ENCODE data around the gene SCRG1. TPM values are rescaled to one million over a fixed set of nuclear protein-coding genes. Genes with fewer than 3 reads are reported as not detected.

The SCRG1 gene
- polyA plus RNA-seq, 3 donors from 2014 or later = 0.04 TPM; not detected in 2

- Mint-ChIP-seq H3K4me1 (no peaks in the 10 kb centered on the region), H3K36me3 (no peaks in the 10 kb centered on the region), H3K4me3 (no peak overlapping the region), H3K27ac (no peak overlapping the region), H3K9me3 (no peaks in the 10 kb centered on the region), H3K27me3 (ENCODE audit: low read depth in 3 of 3) (peaks cover 0 to 2% (median 0%) of the 10 kb centered on the region in 3 donors)
- no peak for DNase-seq
Measured at GRCh38 chr4:173420324-173420752, 21.4 kb upstream of the SCRG1 start.

GRCh38 chr4:173418639-173419038 lies 19.7 kb upstream of the SCRG1 start:
- Mint-ChIP-seq H3K27me3 (ENCODE audit: low read depth in 3 of 3) (peaks cover 0 to 2% (median 0%) of the 10 kb centered on the region in 3 donors), H3K27ac (no peak overlapping the region), H3K36me3 (no peaks in the 10 kb centered on the region), H3K4me3 (no peak overlapping the region), H3K4me1 (no peaks in the 10 kb centered on the region), H3K9me3 (no peaks in the 10 kb centered on the region)
- no peak for DNase-seq

DNA sequence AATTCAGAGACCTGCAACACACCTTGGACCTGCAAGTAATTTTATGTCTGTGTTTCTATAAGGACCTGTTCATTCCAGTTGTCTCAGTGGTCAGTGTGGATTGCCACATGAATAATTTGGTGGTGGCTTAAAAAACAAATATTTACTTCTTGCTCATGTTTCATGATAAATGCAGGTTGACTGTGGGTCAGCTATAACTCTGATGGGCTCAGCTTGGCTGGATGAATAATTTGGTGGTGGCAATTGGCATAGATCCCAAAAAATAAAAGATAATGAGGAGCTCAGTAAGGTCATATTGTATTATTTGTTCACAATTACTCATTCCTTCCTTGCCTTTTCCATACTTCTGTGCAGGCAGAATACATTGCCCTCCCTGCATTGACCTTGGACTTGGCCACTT lies 18.9 kb upstream of the SCRG1 start:
- peaks cover 0 to 2% (median 0%) of the 10 kb centered on the region in 3 donors for H3K27me3 Mint-ChIP-seq (ENCODE audit: low read depth in 3 of 3)
- DNase-seq = no peak

GRCh38 chr4:173415885-173416653 lies 17.2 kb upstream of the SCRG1 start:
- Mint-ChIP-seq H3K27me3 (ENCODE audit: low read depth in 3 of 3) (peaks cover 0 to 4% (median 0%) of the 10 kb centered on the region in 3 donors), H3K9me3 (no peaks in the 10 kb centered on the region), H3K4me1 (no peaks in the 10 kb centered on the region), H3K36me3 (no peaks in the 10 kb centered on the region), H3K27ac (no peak overlapping the region), H3K4me3 (no peak overlapping the region)
- DNase-seq = no peak

More for the DNA sequence above, 18.9 kb upstream of the SCRG1 start:
- no peak overlapping the region for H3K27ac Mint-ChIP-seq
- H3K4me3 Mint-ChIP-seq = no peak overlapping the region
- H3K36me3 Mint-ChIP-seq = no peaks in the 10 kb centered on the region
- H3K9me3 Mint-ChIP-seq = no peaks in the 10 kb centered on the region
- no peaks in the 10 kb centered on the region for H3K4me1 Mint-ChIP-seq

GRCh38 chr4:173415092-173415491 lies 16.2 kb upstream of the SCRG1 start:
- Mint-ChIP-seq H3K4me3 (no peak overlapping the region), H3K27ac (no peak overlapping the region), H3K36me3 (no peaks in the 10 kb centered on the region), H3K4me1 (no peaks in the 10 kb centered on the region), H3K27me3 (ENCODE audit: low read depth in 3 of 3) (peaks cover 0 to 4% (median 0%) of the 10 kb centered on the region in 3 donors), H3K9me3 (no peaks in the 10 kb centered on the region)
- no peak for DNase-seq

- no peak for DNase-seq
- Mint-ChIP-seq H3K4me3 (no peak overlapping the region), H3K36me3 (no peaks in the 10 kb centered on the region), H3K27ac (no peak overlapping the region), H3K27me3 (ENCODE audit: low read depth in 3 of 3) (peaks cover 0 to 4% (median 0%) of the 10 kb centered on the region in 3 donors), H3K4me1 (no peaks in the 10 kb centered on the region), H3K9me3 (no peaks in the 10 kb centered on the region)
Measured at GRCh38 chr4:173414456-173414855, 15.5 kb upstream of the SCRG1 start.

GRCh38 chr4:173413036-173413435 lies 14.1 kb upstream of the SCRG1 start:
- no peaks in the 10 kb centered on the region for H3K36me3 Mint-ChIP-seq
- no peaks in the 10 kb centered on the region for H3K4me1 Mint-ChIP-seq
- H3K4me3 Mint-ChIP-seq = no peak overlapping the region
- DNase-seq = no peak
- H3K27ac Mint-ChIP-seq = no peak overlapping the region
- H3K27me3 Mint-ChIP-seq (ENCODE audit: low read depth in 3 of 3) = peaks cover 0 to 3% (median 0%) of the 10 kb centered on the region in 3 donors
- no peaks in the 10 kb centered on the region for H3K9me3 Mint-ChIP-seq

- Mint-ChIP-seq H3K9me3 (no peaks in the 10 kb centered on the region), H3K36me3 (no peaks in the 10 kb centered on the region), H3K27me3 (ENCODE audit: low read depth in 3 of 3) (peaks cover 0 to 2% (median 0%) of the 10 kb centered on the region in 3 donors), H3K4me3 (no peak overlapping the region), H3K4me1 (no peaks in the 10 kb centered on the region), H3K27ac (peak overlapping the region in 1 of 6 donors; percentile 20)
- no peak for DNase-seq
Measured at GRCh38 chr4:173411106-173411693, 12.3 kb upstream of the SCRG1 start.

GRCh38 chr4:173410079-173410478 lies 11.2 kb upstream of the SCRG1 start:
- Mint-ChIP-seq H3K27ac (no peak overlapping the region), H3K36me3 (peaks cover 0 to 6% (median 0%) of the 10 kb centered on the region in 3 donors), H3K9me3 (no peaks in the 10 kb centered on the region), H3K27me3 (ENCODE audit: low read depth in 3 of 3) (peaks cover 0 to 2% (median 0%) of the 10 kb centered on the region in 3 donors), H3K4me1 (no peaks in the 10 kb centered on the region), H3K4me3 (no peak overlapping the region)
- DNase-seq = no peak

DNA sequence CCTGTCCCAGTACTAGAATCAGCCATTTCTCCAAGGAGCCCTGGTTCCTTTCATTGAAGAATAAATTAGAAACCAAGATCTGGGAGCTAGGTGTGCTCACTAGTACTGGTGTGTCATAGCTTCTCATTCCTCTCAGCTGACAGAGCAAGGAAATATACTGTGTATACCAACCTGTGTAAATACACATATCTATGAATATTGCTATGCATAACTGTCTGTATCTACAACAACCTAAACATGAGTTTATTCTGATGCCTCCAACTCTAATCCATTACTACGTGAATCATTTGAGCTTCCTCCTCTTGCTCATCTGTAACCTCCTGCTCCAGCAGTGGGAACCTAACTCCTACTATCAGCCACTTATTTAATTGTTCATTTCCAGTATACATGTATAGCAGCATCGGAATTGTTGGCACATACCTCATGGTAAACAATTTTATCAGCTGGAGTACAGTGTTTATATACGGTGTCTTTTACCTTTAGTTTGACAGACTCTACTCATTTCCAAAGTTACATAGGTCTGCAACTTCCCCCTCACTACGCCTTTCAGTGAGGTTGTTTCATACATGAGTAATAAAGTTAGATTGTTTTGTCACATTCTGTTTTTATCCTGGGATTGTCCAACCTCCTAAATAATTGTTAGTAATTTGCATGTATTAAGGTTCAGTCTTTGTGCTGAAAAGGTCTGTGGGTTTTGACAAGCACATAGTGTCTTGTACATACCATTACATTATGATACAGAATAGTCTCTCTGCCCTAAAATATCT lies 7.1 kb upstream of the SCRG1 start:
- no peaks in the 10 kb centered on the region for H3K4me1 Mint-ChIP-seq
- H3K27ac Mint-ChIP-seq = no peak overlapping the region
- H3K27me3 Mint-ChIP-seq (ENCODE audit: low read depth in 3 of 3) = no peaks in the 10 kb centered on the region
- no peaks in the 10 kb centered on the region for H3K9me3 Mint-ChIP-seq
- no peak overlapping the region for H3K4me3 Mint-ChIP-seq
- H3K36me3 Mint-ChIP-seq = peaks cover 0 to 6% (median 0%) of the 10 kb centered on the region in 3 donors
- DNase-seq = no peak

- Mint-ChIP-seq H3K27me3 (ENCODE audit: low read depth in 3 of 3) (no peaks in the 10 kb centered on the region), H3K4me3 (no peak overlapping the region), H3K4me1 (no peaks in the 10 kb centered on the region), H3K9me3 (no peaks in the 10 kb centered on the region), H3K36me3 (peaks cover 0 to 6% (median 0%) of the 10 kb centered on the region in 3 donors), H3K27ac (no peak overlapping the region)
- no peak for DNase-seq
Measured at GRCh38 chr4:173404296-173404865, 5.5 kb upstream of the SCRG1 start.

- H3K9me3 Mint-ChIP-seq = no peaks in the 10 kb centered on the region
- peaks cover 0 to 6% (median 0%) of the 10 kb centered on the region in 3 donors for H3K36me3 Mint-ChIP-seq
- H3K4me1 Mint-ChIP-seq = no peaks in the 10 kb centered on the region
- no peaks in the 10 kb centered on the region for H3K27me3 Mint-ChIP-seq (ENCODE audit: low read depth in 3 of 3)
- no peak overlapping the region for H3K27ac Mint-ChIP-seq
- H3K4me3 Mint-ChIP-seq = no peak overlapping the region
- no peak for DNase-seq
Measured at GRCh38 chr4:173403051-173403450, 4.1 kb upstream of the SCRG1 start.

DNA sequence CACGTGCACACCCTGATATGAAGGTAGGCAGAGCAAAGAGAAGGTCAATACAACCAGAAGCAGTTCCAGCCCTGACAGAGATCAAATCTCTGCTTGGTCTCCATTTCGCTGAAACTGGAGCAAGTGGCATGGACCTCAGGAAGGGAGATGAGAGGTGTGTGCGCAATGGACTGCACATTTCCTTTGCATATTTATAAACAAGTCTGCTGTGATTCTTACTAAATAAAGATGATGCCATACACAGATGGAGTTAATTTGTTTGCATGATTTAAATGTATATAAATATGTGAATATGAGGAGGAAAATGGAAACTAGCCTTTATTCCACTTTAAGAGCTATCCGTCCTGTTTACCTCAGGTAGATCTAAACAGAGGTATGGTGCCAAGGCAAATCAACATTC lies 2.1 kb upstream of the SCRG1 start:
- Mint-ChIP-seq H3K36me3 (peaks cover 0 to 5% (median 0%) of the 10 kb centered on the region in 3 donors), H3K4me1 (no peaks in the 10 kb centered on the region), H3K4me3 (no peak overlapping the region), H3K27ac (no peak overlapping the region), H3K27me3 (ENCODE audit: low read depth in 3 of 3) (no peaks in the 10 kb centered on the region), H3K9me3 (no peaks in the 10 kb centered on the region)
- no peak for DNase-seq

DNA sequence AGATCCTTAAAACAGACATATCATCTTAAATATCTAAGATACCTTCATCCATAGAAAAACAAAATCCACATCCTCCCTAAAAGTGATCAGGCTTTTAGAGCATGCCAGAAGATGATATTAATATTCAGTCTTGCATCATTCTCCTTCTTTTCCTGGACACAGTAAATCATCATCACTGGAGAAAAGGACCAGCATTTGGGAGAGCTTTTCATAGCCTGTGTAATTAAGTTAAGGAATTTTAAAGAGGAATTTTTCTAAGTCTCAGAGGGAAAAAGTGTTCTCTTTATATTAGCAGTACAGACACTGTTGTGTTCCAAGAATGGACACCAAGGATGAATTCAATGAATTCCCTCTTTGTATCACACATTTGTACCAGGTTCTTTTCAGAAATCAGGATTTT lies 696 bp downstream of the SCRG1 start:
- DNase-seq = no peak
- Mint-ChIP-seq H3K27me3 (ENCODE audit: low read depth in 3 of 3) (no peaks in the 10 kb centered on the region), H3K36me3 (peaks cover 0 to 3% (median 0%) of the 10 kb centered on the region in 3 donors), H3K4me1 (no peaks in the 10 kb centered on the region), H3K27ac (no peak overlapping the region), H3K4me3 (no peak overlapping the region), H3K9me3 (no peaks in the 10 kb centered on the region)

All from immature natural killer cell (primary cell).